Measurements from ENCODE around the gene LETMD1.
"Not testable (repeated sequence)": the region's sequence is repeated elsewhere in the genome, so short reads cannot be mapped to it uniquely, and the experiment has no call there.

LETMD1 gene

DNA sequence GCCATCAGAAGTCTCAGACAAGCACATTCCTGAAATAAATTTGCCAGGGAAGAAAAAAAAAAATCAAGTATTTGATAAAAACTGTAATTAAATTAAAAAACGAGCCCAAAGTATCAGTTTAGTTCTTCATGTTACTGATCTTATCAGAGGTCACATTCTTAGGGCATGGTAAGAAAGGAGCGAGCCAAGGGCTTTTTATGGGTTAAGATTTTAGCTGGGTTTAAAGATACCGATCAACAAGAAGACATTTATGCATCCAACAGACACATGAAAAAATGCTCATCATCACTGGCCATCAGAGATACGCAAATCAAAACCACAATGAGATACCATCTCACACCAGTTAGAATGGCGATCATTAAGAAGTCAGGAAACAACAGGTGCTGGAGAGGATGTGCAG lies 30.2 kb downstream of the LETMD1 start:
- DNase-seq: not testable (repeated sequence)

DNA sequence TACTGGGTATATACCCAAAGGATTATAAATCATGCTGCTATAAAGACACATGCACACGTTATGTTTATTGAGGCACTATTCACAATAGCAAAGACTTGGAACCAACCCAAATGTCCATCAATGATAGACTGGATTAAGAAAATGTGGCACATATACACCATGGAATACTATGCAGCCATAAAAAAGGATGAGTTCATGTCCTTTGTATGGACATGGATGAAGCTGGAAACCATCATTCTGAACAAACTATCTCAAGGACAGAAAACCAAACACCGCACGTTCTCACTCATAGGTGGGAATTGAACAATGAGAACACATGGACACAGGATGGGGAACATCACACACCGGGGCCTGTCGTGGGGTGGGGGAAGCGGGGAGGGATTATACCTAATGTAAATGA lies 30.7 kb downstream of the LETMD1 start:
- not testable (repeated sequence) for DNase-seq

GRCh38 chr12:51080136-51080535 lies 32.0 kb downstream of the LETMD1 start:
- no peak for DNase-seq

GRCh38 chr12:51081421-51081820 lies 33.3 kb downstream of the LETMD1 start:
- no peak for DNase-seq

DNA sequence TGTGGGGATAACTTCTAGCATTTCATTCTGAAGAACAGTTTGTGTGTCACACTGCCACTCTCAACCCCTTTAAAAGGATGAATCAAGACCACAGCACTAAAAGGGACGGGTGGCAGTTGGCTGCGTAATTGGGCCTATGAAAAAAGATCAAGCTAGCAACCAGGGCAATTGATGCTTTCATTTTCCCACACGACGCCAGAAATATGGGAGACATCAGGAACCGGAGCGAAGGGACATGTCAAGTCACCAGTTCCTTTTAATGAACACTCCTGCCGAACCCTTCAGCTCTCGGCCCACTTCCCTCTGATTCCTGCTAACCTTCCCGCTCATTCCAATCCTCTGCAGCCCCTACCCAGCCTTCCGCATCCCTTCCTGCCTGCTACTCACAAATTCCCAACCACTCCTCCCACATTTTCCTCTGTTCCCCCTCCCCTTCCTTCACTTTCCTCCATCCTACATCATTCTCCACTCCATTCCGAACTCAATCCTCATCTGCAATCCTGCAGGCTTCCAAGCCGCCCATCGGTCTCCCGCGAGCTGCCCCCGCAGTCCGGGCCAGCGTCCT lies 34.5 kb downstream of the LETMD1 start:
- no peak for DNase-seq

GRCh38 chr12:51083126-51083833 lies 35.2 kb downstream of the LETMD1 start, which contains the start of gene CSRNP2:
Gene CSRNP2 (minus strand): TSS chr12:51083596. CDS start chr12:51076561, 7,035 bp downstream.
- peak; percentile 84 for DNase-seq

DNA sequence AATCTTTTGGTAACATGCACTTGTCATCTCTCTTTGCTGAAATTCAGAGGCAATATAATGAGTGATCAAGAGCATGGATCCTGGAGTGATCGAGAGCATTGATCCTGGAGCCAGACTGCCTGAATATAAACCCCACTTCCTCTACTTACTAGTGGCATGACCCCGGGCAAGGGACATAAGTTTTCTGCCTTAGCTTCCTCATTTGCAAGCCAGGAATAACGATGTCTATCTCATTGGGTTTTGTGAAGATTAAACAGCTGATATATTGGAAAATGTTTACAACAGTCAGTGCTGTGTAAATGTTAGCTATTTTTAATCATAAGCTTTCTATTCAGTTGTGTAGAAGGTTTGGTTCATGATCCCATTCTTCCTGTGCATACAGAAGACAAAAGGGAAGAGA lies 37.6 kb downstream of the LETMD1 start:
- DNase-seq: no peak

- DNase-seq: no peak
Observed at GRCh38 chr12:51086933-51087332, 38.8 kb downstream of the LETMD1 start.

GRCh38 chr12:51087818-51088217 lies 39.7 kb downstream of the LETMD1 start:
- DNase-seq: no peak

- DNase-seq: no peak
Observed at GRCh38 chr12:51090705-51091229, 42.6 kb downstream of the LETMD1 start.

DNA sequence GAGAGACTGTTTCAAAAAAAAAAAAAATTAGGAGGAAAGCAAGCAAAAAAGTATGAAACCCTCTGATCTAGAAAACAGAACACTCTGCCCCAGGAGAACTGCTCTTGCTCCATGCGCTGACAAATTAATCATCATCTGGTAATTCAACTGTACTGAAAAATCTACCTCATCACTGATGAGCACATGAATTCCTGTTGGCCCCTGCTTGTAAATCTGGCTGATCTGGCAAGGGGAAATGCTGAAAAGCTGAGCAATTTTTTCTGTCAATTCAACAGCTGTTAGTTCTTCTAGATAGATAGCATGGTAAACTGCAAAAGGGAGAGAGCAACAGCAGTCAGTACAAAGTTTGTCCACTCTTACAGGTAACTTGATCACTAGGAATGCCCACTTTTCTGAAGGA lies 50.5 kb downstream of the LETMD1 start:
- DNase-seq: no peak

GRCh38 chr12:51103977-51104376 lies 55.9 kb downstream of the LETMD1 start:
- no peak for DNase-seq

DNA sequence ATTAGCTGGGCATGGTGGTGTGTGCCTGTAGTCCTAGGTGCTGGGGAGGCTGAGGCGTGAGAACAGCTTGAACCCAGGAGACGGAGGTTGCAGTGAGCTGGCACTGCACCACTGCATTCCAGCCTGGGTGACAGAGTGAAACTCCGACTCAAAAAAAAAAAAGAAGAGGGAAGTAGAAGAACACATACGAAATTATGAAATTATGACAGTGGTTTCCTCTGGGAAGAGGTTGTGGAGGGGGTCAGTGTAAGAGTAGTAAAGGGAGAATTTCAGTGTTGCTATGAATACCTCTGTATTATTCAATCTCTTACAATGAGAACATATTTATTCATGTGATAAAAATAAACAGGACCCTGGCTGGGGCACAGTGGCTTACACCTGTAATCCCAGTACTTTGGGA lies 60.0 kb downstream of the LETMD1 start:
- DNase-seq: no peak
